Inferior parietal cortex (tissue), 1 donor: ENCODE data around the gene HDAC4.

ENCODE experiments used
- DNase-seq: peaks from one replicate; pipeline ENCODE4 v3.0.0-alpha.2; 2016; ENCODE audit errors: extremely low spot score

The HDAC4 gene

GRCh38 chr2:239308661-239309397 is 92.0 kb downstream of the HDAC4 start:
- no peak for DNase-seq

- DNase-seq: no peak
Observed at GRCh38 chr2:239307921-239308613, 92.8 kb downstream of the HDAC4 start.

- DNase-seq: no peak
Observed at GRCh38 chr2:239307221-239307569, 93.6 kb downstream of the HDAC4 start.

GRCh38 chr2:239306274-239307220 is 94.3 kb downstream of the HDAC4 start:
- DNase-seq: no peak

GRCh38 chr2:239305771-239306170 is 95.0 kb downstream of the HDAC4 start:
- no peak for DNase-seq

- no peak for DNase-seq
Observed at GRCh38 chr2:239305222-239305575, 95.6 kb downstream of the HDAC4 start.

- no peak for DNase-seq
Observed at GRCh38 chr2:239304533-239305221, 96.1 kb downstream of the HDAC4 start.

- DNase-seq: no peak
Observed at GRCh38 chr2:239303711-239304532, 96.9 kb downstream of the HDAC4 start.

GRCh38 chr2:239302808-239303557 is 97.8 kb downstream of the HDAC4 start:
- no peak for DNase-seq

- DNase-seq: no peak
Observed at GRCh38 chr2:239302083-239302807, 98.6 kb downstream of the HDAC4 start.

- no peak for DNase-seq
Observed at GRCh38 chr2:239300871-239301735, 99.7 kb downstream of the HDAC4 start.

- no peak for DNase-seq
Observed at GRCh38 chr2:239300242-239300641, 100.6 kb downstream of the HDAC4 start.

GRCh38 chr2:239299218-239299939 is 101.4 kb downstream of the HDAC4 start:
- DNase-seq: no peak

GRCh38 chr2:239298116-239298804 is 102.6 kb downstream of the HDAC4 start:
- DNase-seq: no peak

- DNase-seq: no peak
Observed at GRCh38 chr2:239297142-239298004, 103.4 kb downstream of the HDAC4 start.
